KMS-11 (cell line): ENCODE results near the gene CDH4.

Experiments
- H2AFZ ChIP-seq: fragments of 200-600 bp; sonication (generic); 2 replicates; pipeline ENCODE4 v1.6.1; 2016; ENCODE audit warnings: antibody characterized with exemption, mixed run types, low read depth
- H3K27ac ChIP-seq: fragments of 200-600 bp; sonication (generic); 2 replicates; pipeline ENCODE4 v1.6.1; 2016; ENCODE audit warnings: mild to moderate bottlenecking, mixed run types
- H3K27me3 ChIP-seq: fragments of 200-600 bp; sonication (generic); 2 replicates; pipeline ENCODE4 v1.6.1; 2017; ENCODE audit warnings: mild to moderate bottlenecking, low read depth, mixed run types, moderate library complexity; ENCODE audit not compliant: insufficient read depth
- H3K36me3 ChIP-seq: fragments of 200-600 bp; sonication (generic); 2 replicates; pipeline ENCODE4 v1.6.1; 2017; ENCODE audit warnings: mild to moderate bottlenecking, mixed run types; ENCODE audit not compliant: insufficient read depth
- H3K4me1 ChIP-seq: fragments of 200-600 bp; sonication (generic); 2 replicates; pipeline ENCODE4 v1.6.1; 2016; ENCODE audit warnings: mild to moderate bottlenecking, low read depth, mixed run types; ENCODE audit not compliant: poor library complexity, severe bottlenecking
- H3K4me2 ChIP-seq: fragments of 200-600 bp; sonication (generic); 2 replicates; pipeline ENCODE4 v1.7.0; 2016; ENCODE audit warnings: mild to moderate bottlenecking, mixed run types
- H3K4me3 ChIP-seq: fragments of 200-600 bp; sonication (generic); IDR thresholded peaks from 2 replicates; pipeline ENCODE4 v1.6.1; 2017; ENCODE audit warnings: low read depth, low read length, mixed read lengths; ENCODE audit not compliant: insufficient read depth
- H3K79me2 ChIP-seq: fragments of 200-600 bp; sonication (generic); 2 replicates; pipeline ENCODE4 v1.6.1; 2016; ENCODE audit warnings: low read depth, mixed run types; ENCODE audit not compliant: insufficient read depth
- H3K9ac ChIP-seq: fragments of 200-600 bp; sonication (generic); 2 replicates; pipeline ENCODE4 v1.6.1; 2016; ENCODE audit warnings: mild to moderate bottlenecking, mixed run types
- H4K20me1 ChIP-seq: fragments of 200-600 bp; sonication (generic); 2 replicates; pipeline ENCODE4 v1.6.1; 2016; ENCODE audit warnings: mild to moderate bottlenecking, mixed run types; ENCODE audit not compliant: insufficient read depth
- TF ChIP-seq, protein P1 (sequence below): fragments of 200-600 bp; sonication (generic); conservative IDR thresholded peaks from 2 replicates; pipeline ENCODE4 v1.6.1; 2017; ENCODE audit warnings: low read depth, mild to moderate bottlenecking, antibody characterized with exemption, low read length, moderate library complexity, mixed read lengths

The CDH4 gene

DNA sequence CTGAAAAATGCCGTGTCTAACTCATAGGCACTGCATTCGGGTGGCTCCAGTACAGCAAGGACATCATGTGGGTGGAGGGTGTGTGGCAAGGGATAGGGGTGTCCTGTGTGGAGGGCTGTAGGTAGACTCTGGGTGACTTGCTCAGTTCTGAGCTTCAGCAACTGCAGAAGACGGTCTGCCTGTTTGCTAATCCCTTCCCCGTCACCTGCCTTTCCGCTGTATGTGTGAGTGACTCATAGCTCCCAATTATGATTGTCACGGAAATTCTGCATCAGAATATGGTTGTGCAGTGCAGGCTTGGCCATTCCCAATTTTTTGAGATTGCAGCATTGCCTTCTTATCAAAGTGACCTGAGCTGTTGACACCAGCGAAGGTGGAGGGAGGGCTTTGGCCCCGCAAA, 174.3 kb downstream of the CDH4 start:
- Histone ChIP-seq H3K27me3 (no peaks in the 10 kb centered on the region; the same call in 1 of the 2 replicates), H3K4me3 (no peak overlapping the region), H3K4me1 (no peaks in the 10 kb centered on the region), H3K27ac (no peak overlapping the region), H4K20me1 (no peaks in the 10 kb centered on the region), H3K9ac (no peak overlapping the region), H3K79me2 (no peaks in the 10 kb centered on the region), H3K36me3 (no peaks in the 10 kb centered on the region), H2AFZ (no peak overlapping the region), H3K4me2 (no peak overlapping the region)
- TF ChIP-seq, protein P1, sequence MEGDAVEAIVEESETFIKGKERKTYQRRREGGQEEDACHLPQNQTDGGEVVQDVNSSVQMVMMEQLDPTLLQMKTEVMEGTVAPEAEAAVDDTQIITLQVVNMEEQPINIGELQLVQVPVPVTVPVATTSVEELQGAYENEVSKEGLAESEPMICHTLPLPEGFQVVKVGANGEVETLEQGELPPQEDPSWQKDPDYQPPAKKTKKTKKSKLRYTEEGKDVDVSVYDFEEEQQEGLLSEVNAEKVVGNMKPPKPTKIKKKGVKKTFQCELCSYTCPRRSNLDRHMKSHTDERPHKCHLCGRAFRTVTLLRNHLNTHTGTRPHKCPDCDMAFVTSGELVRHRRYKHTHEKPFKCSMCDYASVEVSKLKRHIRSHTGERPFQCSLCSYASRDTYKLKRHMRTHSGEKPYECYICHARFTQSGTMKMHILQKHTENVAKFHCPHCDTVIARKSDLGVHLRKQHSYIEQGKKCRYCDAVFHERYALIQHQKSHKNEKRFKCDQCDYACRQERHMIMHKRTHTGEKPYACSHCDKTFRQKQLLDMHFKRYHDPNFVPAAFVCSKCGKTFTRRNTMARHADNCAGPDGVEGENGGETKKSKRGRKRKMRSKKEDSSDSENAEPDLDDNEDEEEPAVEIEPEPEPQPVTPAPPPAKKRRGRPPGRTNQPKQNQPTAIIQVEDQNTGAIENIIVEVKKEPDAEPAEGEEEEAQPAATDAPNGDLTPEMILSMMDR, result no peak

DNA sequence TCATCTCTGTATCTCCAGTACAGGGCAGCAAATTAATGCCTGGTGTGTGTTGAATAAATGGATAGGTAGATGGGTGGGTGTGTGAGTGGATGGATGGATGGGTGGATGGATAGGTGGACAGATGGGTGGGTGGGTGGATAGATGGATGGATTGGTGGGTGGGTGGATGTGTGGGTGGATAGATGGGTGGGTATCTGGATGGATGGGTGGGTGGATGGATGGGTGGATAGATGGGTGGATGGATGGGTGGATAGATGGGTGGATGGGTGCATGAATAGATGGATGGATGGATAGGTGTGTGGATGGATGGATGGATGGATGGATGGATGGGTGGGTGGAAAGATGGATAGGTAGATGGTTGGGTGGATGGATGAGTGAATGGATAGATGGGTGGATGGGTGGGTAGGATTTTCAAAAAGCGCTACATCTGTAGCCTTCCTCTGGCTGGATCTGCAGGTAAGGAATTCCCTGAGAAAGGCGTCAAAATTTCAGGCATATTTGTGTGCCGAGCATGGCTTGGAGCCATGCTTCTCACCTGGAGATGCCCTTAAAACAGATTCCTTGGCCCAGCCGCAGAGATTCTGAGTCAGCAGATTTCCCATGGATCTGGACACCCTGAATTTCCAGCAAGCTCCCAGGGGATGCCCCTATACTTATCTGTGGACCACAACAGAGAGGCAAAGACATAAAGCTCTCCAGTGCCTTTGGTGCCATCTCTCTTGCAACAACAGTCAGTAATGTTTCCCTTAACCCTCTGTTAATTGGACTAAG, 177.6 kb downstream of the CDH4 start:
- TF ChIP-seq, protein P1, result no peak

DNA sequence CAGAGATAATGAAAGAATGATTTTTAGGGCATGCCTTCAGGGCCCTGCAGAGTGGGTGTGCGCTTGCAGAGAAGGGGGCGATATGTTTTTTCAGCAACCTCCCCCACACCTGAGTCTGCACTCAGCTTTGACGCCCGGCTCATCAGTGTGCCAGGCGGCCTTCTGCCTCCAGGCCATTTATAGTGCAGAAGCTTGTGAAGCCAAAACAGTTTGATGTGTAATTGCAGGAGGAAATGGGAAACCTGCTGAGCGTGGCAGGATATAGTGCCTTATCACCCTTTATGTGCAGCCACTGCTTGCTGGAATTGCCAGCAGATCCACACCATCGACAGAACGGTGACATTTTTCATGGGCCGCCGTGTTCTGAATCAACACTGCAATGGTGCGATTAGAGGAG, 178.2 kb downstream of the CDH4 start:
- no peak overlapping the region for H3K4me2 ChIP-seq
- no peak overlapping the region for H3K4me3 ChIP-seq
- TF ChIP-seq, protein P1, result no peak
- H3K36me3 ChIP-seq, result no peaks in the 10 kb centered on the region
- no peaks in the 10 kb centered on the region for H4K20me1 ChIP-seq
- no peak overlapping the region for H2AFZ ChIP-seq
- H3K9ac ChIP-seq, result no peak overlapping the region
- no peaks in the 10 kb centered on the region for H3K79me2 ChIP-seq
- H3K4me1 ChIP-seq, result no peaks in the 10 kb centered on the region
- no peak overlapping the region for H3K27ac ChIP-seq
- no peaks in the 10 kb centered on the region; the same call in 1 of the 2 replicates for H3K27me3 ChIP-seq

More for the DNA sequence above, 177.6 kb downstream of the CDH4 start:
- Histone ChIP-seq H3K9ac (no peak overlapping the region), H2AFZ (no peak overlapping the region), H3K27me3 (no peaks in the 10 kb centered on the region; the same call in 1 of the 2 replicates), H3K4me1 (no peaks in the 10 kb centered on the region), H4K20me1 (no peaks in the 10 kb centered on the region), H3K79me2 (no peaks in the 10 kb centered on the region), H3K4me2 (no peak overlapping the region), H3K27ac (no peak overlapping the region), H3K4me3 (no peak overlapping the region), H3K36me3 (no peaks in the 10 kb centered on the region)

DNA sequence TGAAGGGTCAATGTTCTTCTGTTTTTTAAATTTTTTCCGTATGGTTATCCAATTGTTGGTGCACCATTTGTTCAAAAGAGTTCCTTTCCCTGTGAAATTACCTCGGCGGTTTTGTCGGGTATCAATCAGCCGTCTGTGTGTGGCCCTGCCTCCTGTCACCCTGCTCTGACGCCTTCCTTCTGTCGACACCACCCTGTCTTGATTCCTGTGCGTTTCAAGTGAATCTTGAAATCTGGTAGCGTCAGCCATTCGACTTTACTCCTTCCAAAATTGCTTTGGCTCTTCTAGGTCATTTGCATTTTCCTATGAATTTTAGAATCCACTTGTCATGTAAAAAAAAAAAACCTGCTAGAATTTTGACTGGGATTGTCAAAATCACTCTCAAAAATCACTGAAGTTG, 181.1 kb downstream of the CDH4 start:
- no peaks in the 10 kb centered on the region for H3K36me3 ChIP-seq

More for the DNA sequence above, 181.1 kb downstream of the CDH4 start:
- no peak overlapping the region for H3K9ac ChIP-seq
- TF ChIP-seq, protein P1, result no peak
- no peaks in the 10 kb centered on the region for H4K20me1 ChIP-seq
- H2AFZ ChIP-seq, result no peak overlapping the region
- H3K4me1 ChIP-seq, result no peaks in the 10 kb centered on the region
- H3K79me2 ChIP-seq, result no peaks in the 10 kb centered on the region
- H3K4me3 ChIP-seq, result no peak overlapping the region
- H3K4me2 ChIP-seq, result no peak overlapping the region
- no peak overlapping the region for H3K27ac ChIP-seq
- H3K27me3 ChIP-seq, result no peaks in the 10 kb centered on the region; the same call in 1 of the 2 replicates
